ENCODE measurements around the gene MGAT5B. TPM values are rescaled to one million over a fixed set of nuclear protein-coding genes. Genes with fewer than 3 reads are reported as not detected.

Gene MGAT5B
- total RNA-seq, 1 experiment from 2014 or later: 4.4 TPM

DNA sequence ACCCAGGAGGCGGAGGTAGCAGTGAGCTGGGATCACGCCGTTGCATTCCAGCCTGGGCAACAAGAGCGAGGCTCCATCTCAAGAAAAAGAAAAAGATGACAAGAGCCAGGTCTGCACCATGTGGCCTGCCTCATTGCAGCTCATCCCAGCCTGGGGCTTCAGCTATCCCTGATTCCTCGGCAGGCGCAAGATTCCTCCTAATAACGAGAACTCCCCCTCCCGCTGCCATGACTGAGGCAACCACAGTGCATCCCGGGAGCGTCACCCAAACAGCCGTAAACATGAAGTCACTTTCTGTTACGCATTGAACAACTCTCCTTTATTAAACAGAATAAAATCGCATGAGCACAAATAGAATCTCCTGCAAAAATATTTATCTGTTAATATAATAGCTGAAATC is 120.6 kb downstream of the MGAT5B start:
- ATAC-seq (no peak), DNase-seq (ENCODE audit: low read depth, low spot score) (no peak)
- ChIA-PET RAD21 (ENCODE audit: low non-redundant PET in 1 of 2, low total read pairs in 2 of 2, uncharacterized antibody in 2 of 2, unreplicated experiment in 2 of 2) (no interaction called here), POLR2A (no interaction called here), CTCF (no interaction called here)
- Histone ChIP-seq H3K36me3 (ENCODE audit: control insufficient read depth in 1 of 2, insufficient read depth in 2 of 2, low read length in 2 of 2) (no peaks in the 10 kb centered on the region), H4K20me1 (ENCODE audit: insufficient read depth) (no peaks in the 10 kb centered on the region), H3K9me3 (ENCODE audit: control insufficient read depth in 1 of 2, insufficient read depth in 1 of 2, low read depth in 1 of 2, low read length in 2 of 2) (no peaks in the 10 kb centered on the region), H3K4me2 (ENCODE audit: low read length) (no peak overlapping the region), H2AFZ (ENCODE audit: low read depth, low read length, poor library complexity, severe bottlenecking) (no peak overlapping the region), H3K4me3 (replicated peaks in 1 of 2; ENCODE audit: low read depth in 1 of 2, low read length in 2 of 2) (no peak overlapping the region), H3K9ac (ENCODE audit: low read length) (no peak overlapping the region), H3K79me2 (ENCODE audit: insufficient read depth, low read length) (no peaks in the 10 kb centered on the region), H3K27ac (ENCODE audit: low read depth, low read length) (no peak overlapping the region), H3K27me3 (ENCODE audit: insufficient read depth, low read length) (no peaks in the 10 kb centered on the region), H3K9me2 (ENCODE audit: insufficient read depth) (no peaks in the 10 kb centered on the region), H3K4me1 (ENCODE audit: control insufficient read depth in 1 of 2, insufficient read depth in 2 of 2, low read length in 2 of 2) (no peaks in the 10 kb centered on the region)
- TF ChIP-seq EZH2 (IDR thresholded peaks at IDR 0.05): no peak
- no peak for TF ChIP-seq CBX3 (IDR thresholded peaks at IDR 0.05; ENCODE audit: low read depth)
- TF ChIP-seq SIN3A (IDR thresholded peaks at IDR 0.05; ENCODE audit: low read depth): no peak
- TF ChIP-seq ZFX (IDR thresholded peaks at IDR 0.05): no peak
- intact Hi-C loops (cut with micrococcal nuclease): no loop called here
- BruUV-seq (replicated peaks): no TSS peak

DNA sequence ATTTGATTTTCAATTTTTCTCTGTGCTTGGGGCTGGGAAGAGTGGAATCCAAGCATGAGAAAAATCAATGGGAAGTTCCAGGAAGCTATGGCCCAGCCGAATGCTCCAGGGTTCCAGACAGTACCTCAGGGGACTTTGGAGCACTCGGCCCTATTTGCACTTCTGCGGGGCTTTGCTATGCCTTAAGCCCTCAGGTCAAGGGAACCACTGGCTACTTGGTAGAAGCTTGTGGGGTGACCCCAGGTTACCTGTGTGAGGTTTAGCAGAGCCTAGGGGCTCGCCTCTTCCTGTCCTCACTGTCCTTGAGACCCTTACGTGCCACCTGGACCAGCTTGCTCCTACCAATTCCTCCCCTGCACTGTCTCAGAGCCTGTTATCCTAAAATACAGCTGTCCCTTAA is 121.3 kb downstream of the MGAT5B start:
- H3K27me3 ChIP-seq (ENCODE audit: insufficient read depth, low read length): no peaks in the 10 kb centered on the region
- intact Hi-C loops (cut with micrococcal nuclease): no loop called here
- H2AFZ ChIP-seq (ENCODE audit: low read depth, low read length, poor library complexity, severe bottlenecking): no peak overlapping the region
- H3K9ac ChIP-seq (ENCODE audit: low read length): no peak overlapping the region
- H3K27ac ChIP-seq (ENCODE audit: low read depth, low read length): no peak overlapping the region
- no peaks in the 10 kb centered on the region for H3K9me3 ChIP-seq (ENCODE audit: control insufficient read depth in 1 of 2, insufficient read depth in 1 of 2, low read depth in 1 of 2, low read length in 2 of 2)
- BruUV-seq (replicated peaks): no TSS peak
- ATAC-seq (no peak), DNase-seq (ENCODE audit: low read depth, low spot score) (no peak)
- RAD21 ChIA-PET (ENCODE audit: low non-redundant PET in 1 of 2, low total read pairs in 2 of 2, uncharacterized antibody in 2 of 2, unreplicated experiment in 2 of 2): interaction anchor here in 1 of 2 experiments (0.5 kb wide), 1 partner anchor 324 kb away, joined by 7 read pairs; no protein-coding TSS in a partner anchor
- no peak overlapping the region for H3K4me3 ChIP-seq (replicated peaks in 1 of 2; ENCODE audit: low read depth in 1 of 2, low read length in 2 of 2)
- no peaks in the 10 kb centered on the region for H3K36me3 ChIP-seq (ENCODE audit: control insufficient read depth in 1 of 2, insufficient read depth in 2 of 2, low read length in 2 of 2)
- POLR2A ChIA-PET: no interaction called here
- no peaks in the 10 kb centered on the region for H3K9me2 ChIP-seq (ENCODE audit: insufficient read depth)
- CTCF ChIA-PET: no interaction called here
- no peaks in the 10 kb centered on the region; a peak in 1 of 4 replicates for H3K4me1 ChIP-seq (ENCODE audit: control insufficient read depth in 1 of 2, insufficient read depth in 2 of 2, low read length in 2 of 2)
- TF ChIP-seq MAX (IDR thresholded peaks at IDR 0.05) (no peak), YY1 (IDR thresholded peaks at IDR 0.05; ENCODE audit: extremely low read depth, insufficient replicate concordance, low read depth, low read length) (no peak), TCF7L2 (IDR thresholded peaks at IDR 0.05; ENCODE audit: borderline replicate concordance, extremely low read depth, insufficient read depth, insufficient read length) (no peak), SRF (IDR thresholded peaks at IDR 0.05; ENCODE audit: low read depth) (no peak), JUND (IDR thresholded peaks at IDR 0.05) (no peak)
- H3K4me2 ChIP-seq (ENCODE audit: low read length): no peak overlapping the region
- H3K79me2 ChIP-seq (ENCODE audit: insufficient read depth, low read length): no peaks in the 10 kb centered on the region
- H4K20me1 ChIP-seq (ENCODE audit: insufficient read depth): no peaks in the 10 kb centered on the region
